Nephron progenitor cell (in vitro differentiated cells): ENCODE measurements around the gene CNST.

Experiments used
- DNase-seq: peaks from one replicate; pipeline ENCODE4 v3.0.0; 2021
- H3K27ac Mint-ChIP-seq: 2 replicates; pipeline ENCODE4 v1.8.0; 2021; ENCODE audit warnings: mild to moderate bottlenecking, moderate library complexity, mixed read lengths
- H3K27me3 Mint-ChIP-seq: 2 replicates; pipeline ENCODE4 v1.8.0; 2021; ENCODE audit warnings: mild to moderate bottlenecking, low read depth, mixed read lengths; ENCODE audit not compliant: poor library complexity
- H3K36me3 Mint-ChIP-seq: 2 replicates; pipeline ENCODE4 v1.8.0; 2021; ENCODE audit warnings: low read depth, mixed read lengths
- H3K4me1 Mint-ChIP-seq: 2 replicates; pipeline ENCODE4 v1.8.0; 2021; ENCODE audit warnings: mixed read lengths
- H3K4me3 Mint-ChIP-seq: 2 replicates; pipeline ENCODE4 v1.8.0; 2021; ENCODE audit warnings: mild to moderate bottlenecking, moderate library complexity, mixed read lengths
- H3K9me3 Mint-ChIP-seq: 2 replicates; pipeline ENCODE4 v1.8.0; 2021; ENCODE audit warnings: mild to moderate bottlenecking, moderate library complexity, mixed read lengths
- CTCF ChIP-seq: fragments of 200-600 bp; sonication (generic); IDR thresholded peaks from 2 replicates; pipeline ENCODE4 v1.5.0; 2021; ENCODE audit warnings: antibody characterized with exemption

CNST gene

GRCh38 chr1:246642719-246643118, 76.5 kb downstream of the CNST start:
- no peak for TF ChIP-seq CTCF
- Mint-ChIP-seq H3K36me3 (peaks cover 32% of the 10 kb centered on the region), H3K27me3 (no peaks in the 10 kb centered on the region), H3K4me3 (no peak overlapping the region), H3K4me1 (peaks cover 10% of the 10 kb centered on the region), H3K27ac (no peak overlapping the region), H3K9me3 (peaks cover 6% of the 10 kb centered on the region)
- no peak for DNase-seq

- H3K27ac Mint-ChIP-seq = no peak overlapping the region
- no peak overlapping the region for H3K4me3 Mint-ChIP-seq
- H3K36me3 Mint-ChIP-seq = peaks cover 54% of the 10 kb centered on the region
- peaks cover 6% of the 10 kb centered on the region for H3K9me3 Mint-ChIP-seq
- H3K27me3 Mint-ChIP-seq = no peaks in the 10 kb centered on the region
- peak; percentile 64 for TF ChIP-seq CTCF
- peaks cover 10% of the 10 kb centered on the region for H3K4me1 Mint-ChIP-seq
- peak; percentile 62 for DNase-seq
Measured at GRCh38 chr1:246647113-246647512, 80.9 kb downstream of the CNST start.

- peaks cover 10% of the 10 kb centered on the region for H3K4me1 Mint-ChIP-seq
- no peaks in the 10 kb centered on the region for H3K27me3 Mint-ChIP-seq
- no peak overlapping the region for H3K27ac Mint-ChIP-seq
- H3K4me3 Mint-ChIP-seq = no peak overlapping the region
- H3K9me3 Mint-ChIP-seq = peaks cover 5% of the 10 kb centered on the region
- no peak for TF ChIP-seq CTCF
- DNase-seq = no peak
- peaks cover 56% of the 10 kb centered on the region for H3K36me3 Mint-ChIP-seq
Measured at GRCh38 chr1:246647513-246647912, 81.3 kb downstream of the CNST start.

- H3K4me1 Mint-ChIP-seq = peaks cover 10% of the 10 kb centered on the region
- no peak for TF ChIP-seq CTCF
- no peaks in the 10 kb centered on the region for H3K9me3 Mint-ChIP-seq
- H3K4me3 Mint-ChIP-seq = no peak overlapping the region
- H3K36me3 Mint-ChIP-seq = peaks cover 53% of the 10 kb centered on the region
- H3K27me3 Mint-ChIP-seq = no peaks in the 10 kb centered on the region
- no peak for DNase-seq
- H3K27ac Mint-ChIP-seq = peak overlapping the region; percentile 14
Measured at GRCh38 chr1:246651012-246651695, 84.9 kb downstream of the CNST start.

- H3K27ac Mint-ChIP-seq = peak overlapping the region; percentile 71
- H3K36me3 Mint-ChIP-seq = peaks cover 52% of the 10 kb centered on the region
- no peaks in the 10 kb centered on the region for H3K27me3 Mint-ChIP-seq
- H3K4me1 Mint-ChIP-seq = peaks cover 16% of the 10 kb centered on the region
- H3K4me3 Mint-ChIP-seq = no peak overlapping the region
- no peak for TF ChIP-seq CTCF
- DNase-seq = no peak
- no peaks in the 10 kb centered on the region for H3K9me3 Mint-ChIP-seq
Measured at GRCh38 chr1:246658567-246658966, 92.3 kb downstream of the CNST start.

GRCh38 chr1:246659594-246660140, 93.4 kb downstream of the CNST start:
- TF ChIP-seq CTCF = no peak
- Mint-ChIP-seq H3K27me3 (no peaks in the 10 kb centered on the region), H3K4me1 (peaks cover 16% of the 10 kb centered on the region), H3K36me3 (peaks cover 41% of the 10 kb centered on the region), H3K27ac (peak overlapping the region; percentile 68), H3K9me3 (no peaks in the 10 kb centered on the region), H3K4me3 (no peak overlapping the region)
- no peak for DNase-seq
